GM18505 (cell line): Measurements from ENCODE around the gene SYNGR4.
"Not testable (repeated sequence)": the region's sequence is repeated elsewhere in the genome, so short reads cannot be mapped to it uniquely, and the experiment has no call there.

Experiments
- ATAC-seq: cut with Tn5 transposase; IDR thresholded peaks from one replicate; pipeline ENCODE4 v1.9.1; 2021; ENCODE audit not compliant: unreplicated experiment
- POLR2A ChIP-seq: IDR thresholded peaks from 4 replicates; pipeline ENCODE4 v1.6.1; 2011; ENCODE audit warnings: borderline replicate concordance; ENCODE audit not compliant: insufficient read depth, insufficient read length; ENCODE audit errors: extremely low read depth

The SYNGR4 gene

GRCh38 chr19:48363810-48364597 lies at the start of gene SYNGR4, which contains the start of gene TMEM143:
Gene SYNGR4 (plus strand): TSS chr19:48364367. CDS start chr19:48365843, 1,476 bp downstream.
Gene TMEM143 (minus strand): TSS chr19:48363940. CDS start chr19:48363920, 20 bp downstream.
- peak; percentile 58 for TF ChIP-seq POLR2A
- ATAC-seq = peak; percentile 85

- no peak for TF ChIP-seq POLR2A
- ATAC-seq = no peak
Measured at GRCh38 chr19:48315712-48316111, 48.5 kb upstream of the SYNGR4 start.

GRCh38 chr19:48317708-48317960 lies 46.5 kb upstream of the SYNGR4 start:
- not testable (repeated sequence) for ATAC-seq

GRCh38 chr19:48318286-48318987 lies 45.7 kb upstream of the SYNGR4 start:
- no peak for TF ChIP-seq POLR2A

GRCh38 chr19:48319647-48320541 lies 44.3 kb upstream of the SYNGR4 start:
- no peak for TF ChIP-seq POLR2A
- no peak for ATAC-seq

More at GRCh38 chr19:48318286-48318987, 45.7 kb upstream of the SYNGR4 start:
- ATAC-seq = no peak

- TF ChIP-seq POLR2A = no peak
- peak; percentile 47 for ATAC-seq
Measured at GRCh38 chr19:48321372-48321621, 42.9 kb upstream of the SYNGR4 start.

GRCh38 chr19:48321622-48322591 lies 42.3 kb upstream of the SYNGR4 start:
- ATAC-seq = peak; percentile 55
- TF ChIP-seq POLR2A = peak; percentile 92

- no peak for ATAC-seq
- TF ChIP-seq POLR2A = peak; percentile 68
Measured at GRCh38 chr19:48325265-48325910, 38.8 kb upstream of the SYNGR4 start, which contains the start of gene EMP3. Gene EMP3 (plus strand): TSS chr19:48325552. CDS start chr19:48326845, 1,293 bp downstream.

- TF ChIP-seq POLR2A = no peak
- ATAC-seq = no peak
Measured at GRCh38 chr19:48329167-48329891, 34.8 kb upstream of the SYNGR4 start.

- no peak for ATAC-seq
Measured at GRCh38 chr19:48330012-48330681, 34.0 kb upstream of the SYNGR4 start.

GRCh38 chr19:48332351-48332661 lies 31.9 kb upstream of the SYNGR4 start:
- ATAC-seq = no peak
- TF ChIP-seq POLR2A = no peak

More at GRCh38 chr19:48330012-48330681, 34.0 kb upstream of the SYNGR4 start:
- peak; percentile 64 for TF ChIP-seq POLR2A
